GM23338 (cell line): ENCODE data around the gene BICC1.

Experiments used
- CTCF ChIP-seq, 2 experiments: fragments of 200-600 bp in 1 of 2; sonication (generic) in 1 of 2; conservative IDR thresholded peaks; 2 replicates each; pipeline versions ENCODE4 v1.5.1 to v1.6.1; 2016 to 2017; ENCODE audit warnings: antibody characterized with exemption in 2 of 2, low read depth in 2 of 2, mild to moderate bottlenecking in 2 of 2, moderate library complexity in 1 of 2
- EZH2 ChIP-seq: fragments of 200-600 bp; sonication (generic); IDR thresholded peaks from one replicate; pipeline ENCODE4 v1.8.0; 2017; ENCODE audit warnings: antibody characterized with exemption, mild to moderate bottlenecking, low read depth; ENCODE audit not compliant: unreplicated experiment
- TF ChIP-seq, protein P1 (sequence below): IDR thresholded peaks from 2 replicates; pipeline ENCODE4 v1.6.1; 2016; ENCODE audit warnings: antibody characterized with exemption

DNA sequence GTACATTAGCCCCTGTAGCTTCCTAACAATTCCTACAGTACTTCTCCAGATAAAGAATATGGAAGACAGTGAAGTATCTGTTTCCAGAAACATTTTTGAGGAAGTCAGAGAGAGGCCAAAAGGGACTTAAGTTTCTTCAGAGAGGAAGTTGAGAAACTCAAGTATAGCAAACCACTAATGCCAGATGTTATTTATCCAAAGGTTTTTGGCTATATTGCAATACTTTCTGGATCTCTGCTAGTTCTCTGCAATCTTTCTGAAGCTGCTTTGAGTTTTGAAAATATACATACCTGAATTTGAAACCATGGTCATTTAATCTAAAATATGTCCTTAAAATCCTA, 64.7 kb downstream of the BICC1 start:
- TF ChIP-seq CTCF (conservative IDR thresholded peaks at IDR 0.05; ENCODE audit: low read depth in 2 of 2): no peak
- TF ChIP-seq, protein P1, sequence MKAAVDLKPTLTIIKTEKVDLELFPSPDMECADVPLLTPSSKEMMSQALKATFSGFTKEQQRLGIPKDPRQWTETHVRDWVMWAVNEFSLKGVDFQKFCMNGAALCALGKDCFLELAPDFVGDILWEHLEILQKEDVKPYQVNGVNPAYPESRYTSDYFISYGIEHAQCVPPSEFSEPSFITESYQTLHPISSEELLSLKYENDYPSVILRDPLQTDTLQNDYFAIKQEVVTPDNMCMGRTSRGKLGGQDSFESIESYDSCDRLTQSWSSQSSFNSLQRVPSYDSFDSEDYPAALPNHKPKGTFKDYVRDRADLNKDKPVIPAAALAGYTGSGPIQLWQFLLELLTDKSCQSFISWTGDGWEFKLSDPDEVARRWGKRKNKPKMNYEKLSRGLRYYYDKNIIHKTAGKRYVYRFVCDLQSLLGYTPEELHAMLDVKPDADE: no peak
- TF ChIP-seq EZH2: no peak
